ENCODE data around the gene ZNF337. TPM values are rescaled to one million over a fixed set of nuclear protein-coding genes. Genes with fewer than 3 reads are reported as not detected.

The ZNF337 gene
- total RNA-seq, 1 donor from 2014 or later, result 15.5 TPM

DNA sequence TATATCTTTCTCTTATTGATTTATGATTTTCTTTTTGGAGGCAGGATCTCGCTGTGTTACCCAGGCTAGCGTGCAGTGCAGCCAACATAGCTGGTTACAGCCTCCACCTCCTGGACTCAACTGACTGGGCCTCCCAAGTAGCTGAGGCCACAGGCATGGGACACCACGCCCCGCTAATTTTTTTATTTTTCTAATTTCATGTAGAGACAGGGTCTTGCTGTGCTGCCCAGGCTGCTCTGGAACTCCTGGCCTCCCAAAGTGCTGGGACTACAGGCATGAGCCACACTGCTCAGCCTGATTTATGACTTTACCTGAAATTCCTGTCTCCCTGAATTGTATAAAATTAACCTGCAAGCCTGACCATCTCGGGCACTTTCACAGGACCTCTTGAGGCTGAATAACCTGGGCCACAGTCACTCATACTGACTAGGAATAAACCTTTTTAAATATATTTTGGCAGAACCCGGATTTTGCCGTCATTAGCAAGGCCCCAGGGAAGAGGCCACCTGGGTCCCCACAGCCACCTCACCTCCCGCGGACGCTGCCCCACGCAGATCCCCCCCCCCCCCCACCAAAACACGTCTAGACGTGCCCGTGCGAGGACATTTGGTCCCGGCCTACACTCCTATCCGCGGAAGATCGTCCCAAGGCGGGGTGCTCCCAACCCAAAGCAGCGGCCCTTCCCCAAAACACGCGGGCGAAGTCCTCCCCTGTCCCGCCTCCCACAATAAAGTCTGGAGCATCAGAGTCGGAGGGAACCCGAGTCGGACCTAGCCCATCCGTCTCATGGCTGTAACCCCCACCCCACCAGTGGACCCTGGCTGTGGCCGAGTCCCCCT is 902 bp downstream of the ZNF337 start:
- Mint-ChIP-seq H3K27me3 (no peaks in the 10 kb centered on the region), H3K36me3 (ENCODE audit: low read depth) (peaks cover 23% of the 10 kb centered on the region), H3K4me3 (peak overlapping the region; percentile 94), H3K9me3 (peaks cover 8% of the 10 kb centered on the region), H3K27ac (peak overlapping the region; percentile 85), H3K4me1 (peaks cover 30% of the 10 kb centered on the region)
- intact Hi-C loops (cut with micrococcal nuclease), result loop anchor here (1.0 to 5.0 kb wide), 11 partner anchors 11 to 703 kb away; partner anchors contain the start of genes ABHD12, ACSS1, APMAP and ENTPD6
- ChIA-PET CTCF (no interaction called here), POLR2A (no interaction called here)
- ATAC-seq (ENCODE audit: low read depth) (no peak), DNase-seq (no peak)
- no peak for TF ChIP-seq CTCF (IDR thresholded peaks at IDR 0.05)

- H3K4me3 Mint-ChIP-seq, result no peak overlapping the region
- intact Hi-C loops (cut with micrococcal nuclease), result no loop called here
- peaks cover 27% of the 10 kb centered on the region for H3K4me1 Mint-ChIP-seq
- no peak for TF ChIP-seq CTCF (IDR thresholded peaks at IDR 0.05)
- H3K27ac Mint-ChIP-seq, result no peak overlapping the region
- CTCF ChIA-PET, result no interaction called here
- peaks cover 20% of the 10 kb centered on the region for H3K36me3 Mint-ChIP-seq (ENCODE audit: low read depth)
- no peaks in the 10 kb centered on the region for H3K9me3 Mint-ChIP-seq
- no peaks in the 10 kb centered on the region for H3K27me3 Mint-ChIP-seq
- POLR2A ChIA-PET, result no interaction called here
- no peak for DNase-seq
- ATAC-seq (ENCODE audit: low read depth), result no peak
Observed at GRCh38 chr20:25692499-25692898, 4.2 kb downstream of the ZNF337 start.

GRCh38 chr20:25690427-25690826 is 6.2 kb downstream of the ZNF337 start:
- no peaks in the 10 kb centered on the region for H3K27me3 Mint-ChIP-seq
- no peak overlapping the region for H3K4me3 Mint-ChIP-seq
- peaks cover 25% of the 10 kb centered on the region for H3K4me1 Mint-ChIP-seq
- TF ChIP-seq CTCF (IDR thresholded peaks at IDR 0.05), result no peak
- intact Hi-C loops (cut with micrococcal nuclease), result no loop called here
- H3K27ac Mint-ChIP-seq, result no peak overlapping the region
- CTCF ChIA-PET, result no interaction called here
- POLR2A ChIA-PET, result no interaction called here
- no peak for ATAC-seq (ENCODE audit: low read depth)
- H3K36me3 Mint-ChIP-seq (ENCODE audit: low read depth), result peaks cover 19% of the 10 kb centered on the region
- no peaks in the 10 kb centered on the region for H3K9me3 Mint-ChIP-seq
- DNase-seq, result no peak

- H3K9me3 Mint-ChIP-seq, result no peaks in the 10 kb centered on the region
- peaks cover 31% of the 10 kb centered on the region for H3K36me3 Mint-ChIP-seq (ENCODE audit: low read depth)
- peaks cover 17% of the 10 kb centered on the region for H3K4me1 Mint-ChIP-seq
- DNase-seq (no peak), ATAC-seq (ENCODE audit: low read depth) (no peak)
- no peak overlapping the region for H3K27ac Mint-ChIP-seq
- POLR2A ChIA-PET, result no interaction called here
- intact Hi-C loops (cut with micrococcal nuclease), result no loop called here
- no peak overlapping the region for H3K4me3 Mint-ChIP-seq
- H3K27me3 Mint-ChIP-seq, result no peaks in the 10 kb centered on the region
- TF ChIP-seq CTCF (IDR thresholded peaks at IDR 0.05), result no peak
- CTCF ChIA-PET, result no interaction called here
Observed at GRCh38 chr20:25686081-25687067, 10.3 kb downstream of the ZNF337 start.

Data from activated B cell treated with CpG ODN at 0.5 μM for 24 hours (primary cell).